ENCODE results near the gene LRRC74B. TPM values are rescaled to one million over a fixed set of nuclear protein-coding genes. Genes with fewer than 3 reads are reported as not detected.

Gene LRRC74B
- total RNA-seq, 2 donors from 2014 or later = not detected

- H3K4me3 ChIP-seq = no peak overlapping the region
- H3K4me1 ChIP-seq = no peaks in the 10 kb centered on the region
- H3K27ac ChIP-seq = no peak overlapping the region
- DNase-seq (no peak), ATAC-seq (no peak)
- H3K9me3 ChIP-seq = no peaks in the 10 kb centered on the region
- H3K27me3 ChIP-seq = no peaks in the 10 kb centered on the region
- TF ChIP-seq, protein P1, sequence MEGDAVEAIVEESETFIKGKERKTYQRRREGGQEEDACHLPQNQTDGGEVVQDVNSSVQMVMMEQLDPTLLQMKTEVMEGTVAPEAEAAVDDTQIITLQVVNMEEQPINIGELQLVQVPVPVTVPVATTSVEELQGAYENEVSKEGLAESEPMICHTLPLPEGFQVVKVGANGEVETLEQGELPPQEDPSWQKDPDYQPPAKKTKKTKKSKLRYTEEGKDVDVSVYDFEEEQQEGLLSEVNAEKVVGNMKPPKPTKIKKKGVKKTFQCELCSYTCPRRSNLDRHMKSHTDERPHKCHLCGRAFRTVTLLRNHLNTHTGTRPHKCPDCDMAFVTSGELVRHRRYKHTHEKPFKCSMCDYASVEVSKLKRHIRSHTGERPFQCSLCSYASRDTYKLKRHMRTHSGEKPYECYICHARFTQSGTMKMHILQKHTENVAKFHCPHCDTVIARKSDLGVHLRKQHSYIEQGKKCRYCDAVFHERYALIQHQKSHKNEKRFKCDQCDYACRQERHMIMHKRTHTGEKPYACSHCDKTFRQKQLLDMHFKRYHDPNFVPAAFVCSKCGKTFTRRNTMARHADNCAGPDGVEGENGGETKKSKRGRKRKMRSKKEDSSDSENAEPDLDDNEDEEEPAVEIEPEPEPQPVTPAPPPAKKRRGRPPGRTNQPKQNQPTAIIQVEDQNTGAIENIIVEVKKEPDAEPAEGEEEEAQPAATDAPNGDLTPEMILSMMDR (IDR thresholded peaks at IDR 0.05) = no peak
- no peak for TF ChIP-seq POLR2A (IDR thresholded peaks at IDR 0.05)
- 80 to 83% methylated on average over 15 to 28 of the region's 28 CpGs for WGBS, 2 donors
- no peaks in the 10 kb centered on the region for H3K36me3 ChIP-seq (replicated peaks in 1 of 2; ENCODE audit: insufficient read depth in 1 of 2, low read depth in 2 of 2)
- intact Hi-C loops (cut with DNase I) = no loop called here
Measured at GRCh38 chr22:21067075-21067900, 21.5 kb downstream of the LRRC74B start.

GRCh38 chr22:21067901-21068680, 22.3 kb downstream of the LRRC74B start:
- intact Hi-C loops (cut with DNase I) = no loop called here
- no peak overlapping the region for H3K27ac ChIP-seq
- ATAC-seq (no peak), DNase-seq (no peak)
- no peaks in the 10 kb centered on the region for H3K9me3 ChIP-seq
- no peaks in the 10 kb centered on the region for H3K27me3 ChIP-seq
- TF ChIP-seq, protein P1 (IDR thresholded peaks at IDR 0.05) = no peak
- TF ChIP-seq POLR2A (IDR thresholded peaks at IDR 0.05) = no peak
- H3K4me1 ChIP-seq = no peaks in the 10 kb centered on the region
- H3K4me3 ChIP-seq = no peak overlapping the region
- 86 to 89% methylated on average over 7 to 12 of the region's 12 CpGs for WGBS, 2 donors
- H3K36me3 ChIP-seq (replicated peaks in 1 of 2; ENCODE audit: insufficient read depth in 1 of 2, low read depth in 2 of 2) = no peaks in the 10 kb centered on the region

DNA sequence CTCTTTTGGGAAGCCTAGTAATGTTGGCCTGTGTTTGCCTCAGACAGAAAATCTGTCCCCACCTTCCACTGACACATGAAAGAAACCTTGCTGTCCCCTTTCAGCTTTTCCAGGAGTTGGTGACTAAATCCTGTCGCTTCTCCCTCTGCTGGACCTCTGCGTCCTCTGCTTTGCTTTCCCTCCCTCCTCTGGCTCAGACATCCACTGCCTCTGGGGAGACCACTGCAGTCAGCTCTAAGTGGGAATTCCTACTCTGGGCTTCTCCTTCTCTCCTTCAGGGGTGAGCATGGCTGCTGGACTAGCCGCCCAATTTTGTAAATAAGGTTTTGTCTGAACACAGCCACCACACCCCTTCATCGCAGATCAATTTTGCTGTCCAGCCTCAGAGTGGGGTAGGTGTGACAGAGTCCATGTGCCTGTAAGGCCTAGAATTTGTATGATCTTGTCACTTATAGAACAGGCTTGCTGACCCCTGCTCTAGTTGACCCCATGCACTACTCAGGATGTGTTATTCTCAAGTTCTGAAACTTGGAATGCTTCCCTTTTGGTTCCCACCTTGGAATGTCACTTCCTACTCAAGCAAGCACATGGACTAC, 23.0 kb downstream of the LRRC74B start:
- no peaks in the 10 kb centered on the region for H3K9me3 ChIP-seq
- intact Hi-C loops (cut with DNase I) = no loop called here
- no peaks in the 10 kb centered on the region for H3K4me1 ChIP-seq
- no peaks in the 10 kb centered on the region for H3K36me3 ChIP-seq (replicated peaks in 1 of 2; ENCODE audit: insufficient read depth in 1 of 2, low read depth in 2 of 2)
- TF ChIP-seq, protein P1 (IDR thresholded peaks at IDR 0.05) = no peak
- 75 to 78% methylated on average over 4 of the region's 4 CpGs for WGBS, 2 donors
- H3K27ac ChIP-seq = no peak overlapping the region
- DNase-seq (no peak), ATAC-seq (no peak)
- no peaks in the 10 kb centered on the region for H3K27me3 ChIP-seq
- no peak overlapping the region for H3K4me3 ChIP-seq

- TF ChIP-seq, protein P1 (IDR thresholded peaks at IDR 0.05) = no peak
- TF ChIP-seq POLR2A (IDR thresholded peaks at IDR 0.05) = no peak
- intact Hi-C loops (cut with DNase I) = no loop called here
- Histone ChIP-seq H3K27ac (no peak overlapping the region), H3K27me3 (no peaks in the 10 kb centered on the region), H3K4me3 (no peak overlapping the region), H3K4me1 (no peaks in the 10 kb centered on the region), H3K9me3 (no peaks in the 10 kb centered on the region), H3K36me3 (replicated peaks in 1 of 2; ENCODE audit: insufficient read depth in 1 of 2, low read depth in 2 of 2) (no peaks in the 10 kb centered on the region)
- DNase-seq (no peak), ATAC-seq (no peak)
- 33 to 36% methylated on average over 3 to 5 of the region's 5 CpGs for WGBS, 2 donors
Measured at GRCh38 chr22:21069375-21069774, 23.6 kb downstream of the LRRC74B start.
